MM.1S (cell line): ENCODE data around the gene ZEB2.

ENCODE experiments used
- DNase-seq: peaks from one replicate; pipeline ENCODE4 v3.0.0-alpha.2; 2015
- H2AFZ ChIP-seq: fragments of 300-600 bp; sonication (generic); 2 replicates; pipeline ENCODE4 v1.6.0; 2016; ENCODE audit warnings: antibody characterized with exemption, low read length
- H3F3A ChIP-seq: fragments of 300-600 bp; sonication (generic); 2 replicates; pipeline ENCODE4 v1.6.1; 2016; ENCODE audit warnings: mild to moderate bottlenecking, antibody characterized with exemption, low read length, moderate library complexity, mixed read lengths; ENCODE audit not compliant: insufficient read depth
- H3K27ac ChIP-seq: fragments of 300-600 bp; sonication (generic); 2 replicates; pipeline ENCODE4 v1.5.1; 2016; ENCODE audit warnings: mild to moderate bottlenecking, low read length
- H3K27me3 ChIP-seq: fragments of 300-600 bp; sonication (generic); replicated peaks from 2 replicates; pipeline ENCODE4 v1.6.0; 2016; ENCODE audit warnings: low read length; ENCODE audit not compliant: insufficient read depth
- H3K36me3 ChIP-seq: fragments of 300-600 bp; sonication (generic); replicated peaks from 2 replicates; pipeline ENCODE4 v1.6.1; 2016; ENCODE audit warnings: mild to moderate bottlenecking, low read length, mixed read lengths; ENCODE audit not compliant: insufficient read depth
- H3K4me1 ChIP-seq: fragments of 300-600 bp; sonication (generic); 2 replicates; pipeline ENCODE4 v1.6.1; 2016; ENCODE audit warnings: low read length, mixed read lengths
- H3K4me2 ChIP-seq: fragments of 300-600 bp; sonication (generic); 2 replicates; pipeline ENCODE4 v1.6.0; 2016; ENCODE audit warnings: low read depth, low read length
- H3K4me3 ChIP-seq: fragments of 300-600 bp; sonication (generic); 2 replicates; pipeline ENCODE4 v1.5.1; 2016; ENCODE audit warnings: low read length, mixed read lengths
- H3K79me2 ChIP-seq: fragments of 300-600 bp; sonication (generic); 2 replicates; pipeline ENCODE4 v1.6.1; 2016; ENCODE audit warnings: mixed run types, low read length, mixed read lengths
- H3K9ac ChIP-seq: fragments of 300-600 bp; sonication (generic); 2 replicates; pipeline ENCODE4 v1.6.1; 2016; ENCODE audit warnings: low read length, mixed read lengths
- H3K9me2 ChIP-seq: fragments of 300-600 bp; sonication (generic); replicated peaks from 2 replicates; pipeline ENCODE4 v1.6.1; 2016; ENCODE audit warnings: mild to moderate bottlenecking, low read length, mixed read lengths; ENCODE audit not compliant: insufficient read depth
- H3K9me3 ChIP-seq: fragments of 300-600 bp; sonication (generic); replicated peaks from 2 replicates; pipeline ENCODE4 v1.6.1; 2016; ENCODE audit warnings: mild to moderate bottlenecking, low read length, mixed read lengths; ENCODE audit not compliant: insufficient read depth
- H4K20me1 ChIP-seq: fragments of 300-600 bp; sonication (generic); 2 replicates; pipeline ENCODE4 v1.6.1; 2016; ENCODE audit warnings: mild to moderate bottlenecking, low read length, moderate library complexity, mixed read lengths; ENCODE audit not compliant: insufficient read depth
- CTCF ChIP-seq: fragments of 300-600 bp; sonication (generic); IDR thresholded peaks from 2 replicates; pipeline ENCODE4 v1.5.1; 2016; ENCODE audit warnings: antibody characterized with exemption, low read length, mixed read lengths
- EZH2 ChIP-seq: fragments of 300-600 bp; sonication (generic); optimal IDR thresholded peaks from 2 replicates; pipeline ENCODE3; 2017; ENCODE audit warnings: low read depth, mild to moderate bottlenecking, antibody characterized with exemption, low read length, mixed read lengths
- EZH2phosphoT487 ChIP-seq: fragments of 300-600 bp; sonication (generic); IDR thresholded peaks from 2 replicates; pipeline ENCODE4 v1.6.1; 2018; ENCODE audit warnings: antibody characterized with exemption, low read length

Gene ZEB2

GRCh38 chr2:144376460-144376859, 143.5 kb downstream of the ZEB2 start:
- Histone ChIP-seq H2AFZ (no peak overlapping the region), H4K20me1 (no peaks in the 10 kb centered on the region), H3F3A (no peaks in the 10 kb centered on the region), H3K4me1 (no peaks in the 10 kb centered on the region), H3K36me3 (no peaks in the 10 kb centered on the region), H3K4me3 (no peak overlapping the region), H3K27me3 (no peaks in the 10 kb centered on the region), H3K9me3 (no peaks in the 10 kb centered on the region), H3K4me2 (no peak overlapping the region), H3K9ac (no peak overlapping the region), H3K9me2 (no peaks in the 10 kb centered on the region), H3K27ac (no peak overlapping the region), H3K79me2 (no peaks in the 10 kb centered on the region)
- DNase-seq, result no peak
- no peak for TF ChIP-seq EZH2
- TF ChIP-seq CTCF, result no peak

- Histone ChIP-seq H2AFZ (no peak overlapping the region), H3K4me1 (peaks cover 6% of the 10 kb centered on the region; the same call in 1 of the 2 replicates), H4K20me1 (no peaks in the 10 kb centered on the region), H3K27ac (no peak overlapping the region), H3K9me3 (no peaks in the 10 kb centered on the region), H3K9me2 (no peaks in the 10 kb centered on the region), H3K27me3 (no peaks in the 10 kb centered on the region), H3K79me2 (no peaks in the 10 kb centered on the region), H3K36me3 (no peaks in the 10 kb centered on the region), H3K4me3 (no peak overlapping the region), H3F3A (no peaks in the 10 kb centered on the region), H3K4me2 (no peak overlapping the region), H3K9ac (no peak overlapping the region)
- TF ChIP-seq EZH2phosphoT487 (no peak), EZH2 (no peak), CTCF (no peak)
- no peak for DNase-seq
These were observed 145.7 kb downstream of the ZEB2 start for GRCh38 chr2:144374163-144374661.

GRCh38 chr2:144372410-144373080, 147.4 kb downstream of the ZEB2 start:
- Histone ChIP-seq H4K20me1 (no peaks in the 10 kb centered on the region), H3K79me2 (no peaks in the 10 kb centered on the region), H3K4me3 (no peak overlapping the region), H3K27ac (no peak overlapping the region), H3K4me1 (peaks cover 6% of the 10 kb centered on the region; the same call in 1 of the 2 replicates), H3K9me3 (no peaks in the 10 kb centered on the region), H3K36me3 (no peaks in the 10 kb centered on the region), H2AFZ (no peak overlapping the region), H3K9ac (no peak overlapping the region), H3F3A (no peaks in the 10 kb centered on the region), H3K4me2 (no peak overlapping the region), H3K9me2 (no peaks in the 10 kb centered on the region), H3K27me3 (no peaks in the 10 kb centered on the region)
- no peak for DNase-seq
- TF ChIP-seq EZH2 (no peak), EZH2phosphoT487 (no peak), CTCF (no peak)
